ENCODE results near the gene DTHD1. TPM values are rescaled to one million over a fixed set of nuclear protein-coding genes. Genes with fewer than 3 reads are reported as not detected.

Gene DTHD1
- total RNA-seq, 1 experiment from 2014 or later, result not detected

DNA sequence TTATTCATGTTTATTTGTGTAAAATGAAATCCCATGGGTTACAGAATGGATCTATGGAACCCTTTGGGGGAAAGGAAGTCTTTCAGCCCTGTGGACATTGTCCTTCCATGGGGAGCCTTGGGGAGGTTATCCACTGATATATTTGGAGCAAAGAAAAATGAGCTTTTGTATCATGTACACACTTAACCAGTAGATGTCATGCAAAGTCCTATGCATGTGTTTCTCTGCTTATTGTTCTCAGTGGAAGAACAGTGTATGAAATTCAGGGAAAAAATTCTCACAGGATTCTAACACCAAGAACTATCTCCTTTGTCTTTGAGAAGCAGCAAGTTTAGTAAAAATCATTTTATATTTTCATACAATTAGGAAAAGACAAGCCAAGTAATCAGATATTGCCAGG is 105.3 kb downstream of the DTHD1 start:
- POLR2A ChIA-PET (ENCODE audit: unreplicated experiment), result no interaction called here
- CTCF ChIA-PET, result interaction anchor here (1.6 kb wide), 1 partner anchor 13 kb away, joined by 5 read pairs; no protein-coding TSS in a partner anchor
- H3K9me3 ChIP-seq (ENCODE audit: low read length), result no peaks in the 10 kb centered on the region
- H4K20me1 ChIP-seq (ENCODE audit: low read length), result no peaks in the 10 kb centered on the region
- no peak overlapping the region for H3K9ac ChIP-seq (ENCODE audit: low read length)
- H3K79me2 ChIP-seq (ENCODE audit: low read length), result no peaks in the 10 kb centered on the region
- no TSS peak for BruUV-seq (replicated peaks)
- H3F3A ChIP-seq (ENCODE audit: low read length, unreplicated experiment), result no peaks in the 10 kb centered on the region
- no peak overlapping the region for H3K4me2 ChIP-seq (ENCODE audit: low read length)
- intact Hi-C loops (cut with micrococcal nuclease), result no loop called here
- peaks cover 23% of the 10 kb centered on the region; the same call in 1 of the 2 replicates for H3K27me3 ChIP-seq (ENCODE audit: low read length)
- ATAC-seq (peak; percentile 29; the same call in 1 of the 2 replicates), DNase-seq (no peak)
- TF ChIP-seq EZH2phosphoT487 (IDR thresholded peaks at IDR 0.05; ENCODE audit: borderline replicate concordance, low read length) (no peak), EZH2 (IDR thresholded peaks at IDR 0.05; ENCODE audit: low read length, unreplicated experiment) (no peak)
- TF ChIP-seq, protein P1, sequence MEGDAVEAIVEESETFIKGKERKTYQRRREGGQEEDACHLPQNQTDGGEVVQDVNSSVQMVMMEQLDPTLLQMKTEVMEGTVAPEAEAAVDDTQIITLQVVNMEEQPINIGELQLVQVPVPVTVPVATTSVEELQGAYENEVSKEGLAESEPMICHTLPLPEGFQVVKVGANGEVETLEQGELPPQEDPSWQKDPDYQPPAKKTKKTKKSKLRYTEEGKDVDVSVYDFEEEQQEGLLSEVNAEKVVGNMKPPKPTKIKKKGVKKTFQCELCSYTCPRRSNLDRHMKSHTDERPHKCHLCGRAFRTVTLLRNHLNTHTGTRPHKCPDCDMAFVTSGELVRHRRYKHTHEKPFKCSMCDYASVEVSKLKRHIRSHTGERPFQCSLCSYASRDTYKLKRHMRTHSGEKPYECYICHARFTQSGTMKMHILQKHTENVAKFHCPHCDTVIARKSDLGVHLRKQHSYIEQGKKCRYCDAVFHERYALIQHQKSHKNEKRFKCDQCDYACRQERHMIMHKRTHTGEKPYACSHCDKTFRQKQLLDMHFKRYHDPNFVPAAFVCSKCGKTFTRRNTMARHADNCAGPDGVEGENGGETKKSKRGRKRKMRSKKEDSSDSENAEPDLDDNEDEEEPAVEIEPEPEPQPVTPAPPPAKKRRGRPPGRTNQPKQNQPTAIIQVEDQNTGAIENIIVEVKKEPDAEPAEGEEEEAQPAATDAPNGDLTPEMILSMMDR (conservative IDR thresholded peaks at IDR 0.05; ENCODE audit: low read depth, low read length), result no peak
- H2AFZ ChIP-seq (ENCODE audit: low read length), result no peak overlapping the region
- no peaks in the 10 kb centered on the region for H3K36me3 ChIP-seq (ENCODE audit: low read depth, low read length)
- H3K9me2 ChIP-seq (replicated peaks; ENCODE audit: low read length), result no peaks in the 10 kb centered on the region
- H3K4me3 ChIP-seq (ENCODE audit: low read length), result no peak overlapping the region
- no peak overlapping the region for H3K27ac ChIP-seq (ENCODE audit: low read length)
- no peaks in the 10 kb centered on the region for H3K4me1 ChIP-seq (ENCODE audit: insufficient read depth, low read length)

DNA sequence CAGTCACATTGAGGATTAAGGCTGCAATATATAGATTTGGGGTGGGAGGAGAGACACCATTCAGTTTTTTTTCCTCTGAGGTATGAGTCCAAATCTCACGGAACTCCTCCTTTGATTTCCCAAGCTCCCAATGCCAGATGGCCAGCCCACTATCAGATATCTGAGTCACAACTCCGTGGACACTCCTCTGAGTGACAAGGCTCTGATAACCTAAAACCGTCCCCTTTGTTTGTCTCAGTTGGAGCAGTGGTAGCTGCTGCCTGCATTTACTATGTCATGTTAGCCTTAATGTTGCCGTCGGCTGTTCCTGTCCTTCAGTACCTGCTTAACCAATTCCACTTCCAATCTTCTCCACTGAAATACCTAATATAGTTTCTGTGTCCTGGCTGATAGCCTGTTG is 107.3 kb downstream of the DTHD1 start:
- Histone ChIP-seq H3K27me3 (ENCODE audit: low read length) (peaks cover 23% of the 10 kb centered on the region; the same call in 1 of the 2 replicates), H3K27ac (ENCODE audit: low read length) (no peak overlapping the region), H3K9ac (ENCODE audit: low read length) (no peak overlapping the region), H3K79me2 (ENCODE audit: low read length) (no peaks in the 10 kb centered on the region), H3K4me2 (ENCODE audit: low read length) (no peak overlapping the region), H3K9me2 (replicated peaks; ENCODE audit: low read length) (no peaks in the 10 kb centered on the region), H3K4me1 (ENCODE audit: insufficient read depth, low read length) (no peaks in the 10 kb centered on the region), H3K9me3 (ENCODE audit: low read length) (no peaks in the 10 kb centered on the region), H4K20me1 (ENCODE audit: low read length) (no peaks in the 10 kb centered on the region), H3K36me3 (ENCODE audit: low read depth, low read length) (no peaks in the 10 kb centered on the region), H2AFZ (ENCODE audit: low read length) (no peak overlapping the region), H3K4me3 (ENCODE audit: low read length) (no peak overlapping the region), H3F3A (ENCODE audit: low read length, unreplicated experiment) (no peaks in the 10 kb centered on the region)
- ATAC-seq, result no peak
- CTCF ChIA-PET, result no interaction called here
- intact Hi-C loops (cut with micrococcal nuclease), result no loop called here
- TF ChIP-seq, protein P1 (conservative IDR thresholded peaks at IDR 0.05; ENCODE audit: low read depth, low read length), result no peak
- TF ChIP-seq EZH2phosphoT487 (IDR thresholded peaks at IDR 0.05; ENCODE audit: borderline replicate concordance, low read length), result no peak
- POLR2A ChIA-PET (ENCODE audit: unreplicated experiment), result no interaction called here
- BruUV-seq (replicated peaks), result no TSS peak
- no peak for DNase-seq

DNA sequence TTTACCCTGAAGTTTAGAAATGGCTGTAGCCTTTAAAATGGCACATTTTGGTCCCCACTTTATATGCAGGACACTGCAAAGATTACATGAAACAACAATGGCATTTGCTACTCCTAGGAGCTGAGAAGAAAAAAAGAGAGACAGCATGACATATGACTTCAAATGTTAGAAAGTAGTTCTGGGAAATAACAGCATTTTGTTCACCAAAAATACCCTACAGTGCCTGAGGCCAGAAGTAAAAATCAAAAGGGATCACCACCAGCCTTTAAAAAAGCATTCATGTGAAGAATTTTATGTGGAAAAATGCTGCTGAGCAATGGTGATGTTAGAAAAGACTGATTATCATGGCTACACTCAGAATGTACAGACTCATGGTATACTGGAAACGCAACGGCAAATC is 110.0 kb downstream of the DTHD1 start:
- no peak overlapping the region for H3K4me2 ChIP-seq (ENCODE audit: low read length)
- H3K27me3 ChIP-seq (ENCODE audit: low read length), result peaks cover 12% of the 10 kb centered on the region
- intact Hi-C loops (cut with micrococcal nuclease), result no loop called here
- no peak for ATAC-seq
- no peak overlapping the region for H3K27ac ChIP-seq (ENCODE audit: low read length)
- H3K4me3 ChIP-seq (ENCODE audit: low read length), result no peak overlapping the region
- POLR2A ChIA-PET (ENCODE audit: unreplicated experiment), result no interaction called here
- H3K9ac ChIP-seq (ENCODE audit: low read length), result no peak overlapping the region
- H3K9me2 ChIP-seq (replicated peaks; ENCODE audit: low read length), result no peaks in the 10 kb centered on the region
- TF ChIP-seq EZH2phosphoT487 (IDR thresholded peaks at IDR 0.05; ENCODE audit: borderline replicate concordance, low read length) (no peak), EZH2 (IDR thresholded peaks at IDR 0.05; ENCODE audit: low read length, unreplicated experiment) (no peak)
- TF ChIP-seq, protein P1 (conservative IDR thresholded peaks at IDR 0.05; ENCODE audit: low read depth, low read length), result no peak
- H3K4me1 ChIP-seq (ENCODE audit: insufficient read depth, low read length), result no peaks in the 10 kb centered on the region
- no peaks in the 10 kb centered on the region for H4K20me1 ChIP-seq (ENCODE audit: low read length)
- CTCF ChIA-PET, result no interaction called here
- no peaks in the 10 kb centered on the region for H3K79me2 ChIP-seq (ENCODE audit: low read length)
- no peaks in the 10 kb centered on the region for H3F3A ChIP-seq (ENCODE audit: low read length, unreplicated experiment)
- no peak overlapping the region for H2AFZ ChIP-seq (ENCODE audit: low read length)
- H3K36me3 ChIP-seq (ENCODE audit: low read depth, low read length), result no peaks in the 10 kb centered on the region
- no TSS peak for BruUV-seq (replicated peaks)
- no peaks in the 10 kb centered on the region for H3K9me3 ChIP-seq (ENCODE audit: low read length)
- DNase-seq, result no peak

All from PC-3 (cell line).